GM21737 (cell line): ENCODE measurements around the gene NTNG1.
"Not testable (repeated sequence)": the region's sequence is repeated elsewhere in the genome, so short reads cannot be mapped to it uniquely, and the experiment has no call there.

Experiments
- ATAC-seq: cut with Tn5 transposase; IDR thresholded peaks from one replicate; pipeline ENCODE4 v1.9.1; 2021; ENCODE audit warnings: mild to moderate bottlenecking, moderate library complexity; ENCODE audit not compliant: unreplicated experiment

The NTNG1 gene

GRCh38 chr1:107142140-107142542, 1.3 kb downstream of the NTNG1 start:
- ATAC-seq: no peak

DNA sequence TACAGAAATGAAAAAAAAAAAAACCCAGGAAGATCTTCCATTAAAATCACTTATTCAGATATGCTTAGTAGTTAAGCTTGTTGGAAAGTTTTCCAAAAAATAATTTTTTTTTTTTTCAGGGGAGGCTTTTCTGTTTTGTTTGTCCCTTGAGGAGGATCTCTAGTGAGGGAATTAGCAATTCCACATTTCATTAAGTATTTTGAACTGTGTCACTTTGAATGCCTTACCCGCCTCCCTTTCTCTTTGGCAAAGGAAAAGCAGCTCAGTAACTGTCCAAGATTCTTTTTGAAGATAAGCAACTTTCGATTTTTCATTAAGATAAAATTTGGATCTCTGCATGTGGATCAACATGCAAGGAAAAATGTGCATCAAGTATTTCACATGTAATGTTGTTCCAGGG, 1.8 kb downstream of the NTNG1 start:
- no peak for ATAC-seq

GRCh38 chr1:107145637-107146036, 4.8 kb downstream of the NTNG1 start:
- no peak for ATAC-seq

GRCh38 chr1:107147843-107148242, 7.0 kb downstream of the NTNG1 start:
- ATAC-seq: no peak

DNA sequence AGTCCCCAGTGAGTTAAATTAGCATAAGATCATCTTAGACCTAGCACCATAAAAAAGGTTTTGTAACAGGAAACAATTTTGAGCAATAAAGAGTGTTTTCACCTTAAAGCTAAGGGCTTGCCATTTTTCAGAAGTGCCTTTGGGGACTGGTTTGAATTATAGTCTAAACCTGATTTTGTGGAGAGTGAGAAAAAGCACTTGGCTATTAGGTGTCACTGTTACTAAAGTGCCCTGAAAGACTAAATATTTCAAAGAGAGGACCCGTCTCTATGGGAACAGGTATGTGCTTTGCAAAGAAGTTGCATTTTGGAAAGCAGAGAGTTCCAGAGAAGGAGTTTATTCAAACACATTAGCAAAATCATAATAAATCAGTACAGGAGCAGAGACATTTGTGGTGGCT, 9.1 kb downstream of the NTNG1 start:
- ATAC-seq: no peak

DNA sequence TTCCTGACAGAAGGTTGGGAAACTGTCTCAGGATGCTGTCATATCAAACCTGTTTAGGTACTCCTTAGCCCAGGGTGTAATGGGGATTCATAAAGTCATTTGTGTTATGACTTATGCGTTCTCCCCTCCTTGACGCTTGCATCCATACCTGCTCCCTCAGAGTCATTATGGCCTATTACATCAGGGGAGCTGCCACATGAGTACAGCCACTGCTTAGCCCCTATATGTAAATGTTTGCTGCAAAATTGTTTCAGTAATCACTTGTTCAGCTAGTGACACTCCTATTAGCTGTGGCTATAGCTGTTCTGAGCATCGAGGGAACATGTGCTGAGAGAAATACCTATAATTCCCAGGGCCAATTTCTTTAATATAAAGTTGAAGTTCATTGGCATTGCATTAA, 10.5 kb downstream of the NTNG1 start:
- ATAC-seq: no peak

DNA sequence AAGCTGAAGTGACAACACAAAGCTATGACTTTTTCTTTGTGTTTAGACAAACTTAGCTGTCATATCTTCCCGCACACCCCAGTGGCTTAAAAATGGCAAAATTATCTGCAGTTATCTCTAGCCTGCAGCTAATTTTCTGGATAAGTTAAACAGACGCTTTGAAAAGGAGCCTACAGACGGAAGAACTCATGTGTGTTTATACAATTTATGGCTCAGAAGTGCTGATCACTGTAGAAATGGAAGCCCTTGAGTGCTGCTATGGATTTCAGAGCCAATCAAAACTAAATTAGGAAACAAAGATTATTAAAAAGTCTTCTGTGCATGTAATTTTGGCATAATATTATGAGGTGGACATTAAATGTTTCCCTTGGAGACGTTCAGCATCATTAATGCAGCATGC, 11.6 kb downstream of the NTNG1 start:
- no peak for ATAC-seq

DNA sequence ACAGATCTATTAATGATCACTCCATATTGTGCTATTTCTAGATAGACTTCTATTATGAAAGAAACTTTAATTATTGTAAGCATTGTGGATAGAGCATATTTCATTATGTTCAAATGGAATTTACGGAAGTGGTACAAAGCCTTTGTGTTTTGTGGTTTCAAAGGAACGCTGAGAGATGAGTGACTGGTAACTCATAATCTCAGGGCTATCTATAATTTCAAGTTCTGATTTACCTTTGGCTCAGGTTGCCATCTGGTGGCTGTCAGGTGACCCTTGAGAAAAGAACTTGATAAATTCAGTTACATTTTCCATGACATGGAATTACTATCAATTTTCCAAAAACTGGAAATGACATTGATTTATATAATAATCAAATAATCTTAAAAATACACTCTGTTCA, 12.2 kb downstream of the NTNG1 start:
- ATAC-seq: no peak

DNA sequence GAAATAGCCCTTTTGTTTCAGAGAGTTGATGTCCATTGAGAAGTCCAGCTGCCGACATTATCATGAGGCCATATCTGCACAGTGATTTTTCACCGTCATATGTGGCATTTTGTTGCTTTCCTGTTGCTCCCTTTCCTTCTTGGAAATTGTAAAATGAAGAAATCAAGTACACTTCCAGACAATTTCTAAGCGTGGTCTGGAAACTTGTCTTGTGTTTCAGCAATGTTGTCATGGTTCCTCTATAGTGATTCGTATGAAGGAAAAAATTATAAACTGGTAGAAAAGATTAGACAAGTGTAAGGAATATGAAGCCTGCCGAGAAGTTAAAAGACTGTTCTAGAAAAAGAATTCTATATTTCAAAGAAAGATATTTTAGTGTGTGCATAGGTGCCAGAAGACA, 17.7 kb downstream of the NTNG1 start:
- ATAC-seq: no peak

- no peak for ATAC-seq
These were observed 18.2 kb downstream of the NTNG1 start for GRCh38 chr1:107158991-107159390.

DNA sequence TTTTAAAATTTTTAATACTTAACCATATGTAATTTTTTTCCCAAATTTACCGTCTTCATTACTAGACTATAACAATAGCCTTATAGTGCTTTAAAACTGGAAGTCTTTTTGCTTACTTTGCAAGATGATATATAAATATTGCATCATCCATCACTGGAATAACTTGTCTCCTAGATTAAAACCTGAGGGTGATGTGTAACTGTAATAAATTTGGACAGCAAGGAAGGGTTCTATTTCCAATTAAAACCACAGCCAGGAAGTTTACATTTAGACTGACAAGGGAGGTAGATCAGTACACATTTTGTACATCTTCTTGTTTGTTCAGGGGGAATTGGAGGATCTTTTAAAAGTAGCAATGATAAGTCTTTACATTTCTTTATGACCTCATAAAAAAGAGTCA, 21.9 kb downstream of the NTNG1 start:
- no peak for ATAC-seq

- ATAC-seq: not testable (repeated sequence)
These were observed 24.1 kb downstream of the NTNG1 start for GRCh38 chr1:107164901-107165300.

- ATAC-seq: no peak
These were observed 28.8 kb downstream of the NTNG1 start for GRCh38 chr1:107169615-107170014.

DNA sequence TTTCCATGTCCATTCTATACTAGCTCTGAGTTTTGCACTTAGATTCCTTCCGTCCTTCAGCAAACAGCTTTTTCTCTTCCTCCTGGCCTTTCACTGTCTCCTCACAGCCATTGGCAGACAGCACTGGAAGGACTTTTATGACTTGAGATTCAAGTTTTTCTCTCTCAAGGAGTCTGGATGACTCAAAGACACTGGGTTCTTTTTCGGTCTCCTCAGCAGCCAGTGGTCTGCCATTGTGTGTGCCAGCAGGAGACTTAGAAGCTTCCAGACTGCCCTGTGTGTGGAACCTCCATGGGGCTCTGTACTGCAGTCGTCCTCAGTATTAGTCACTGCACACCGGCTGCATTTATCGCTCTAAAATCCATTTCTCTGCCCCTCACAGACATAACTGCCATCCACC, 30.5 kb downstream of the NTNG1 start:
- no peak for ATAC-seq

DNA sequence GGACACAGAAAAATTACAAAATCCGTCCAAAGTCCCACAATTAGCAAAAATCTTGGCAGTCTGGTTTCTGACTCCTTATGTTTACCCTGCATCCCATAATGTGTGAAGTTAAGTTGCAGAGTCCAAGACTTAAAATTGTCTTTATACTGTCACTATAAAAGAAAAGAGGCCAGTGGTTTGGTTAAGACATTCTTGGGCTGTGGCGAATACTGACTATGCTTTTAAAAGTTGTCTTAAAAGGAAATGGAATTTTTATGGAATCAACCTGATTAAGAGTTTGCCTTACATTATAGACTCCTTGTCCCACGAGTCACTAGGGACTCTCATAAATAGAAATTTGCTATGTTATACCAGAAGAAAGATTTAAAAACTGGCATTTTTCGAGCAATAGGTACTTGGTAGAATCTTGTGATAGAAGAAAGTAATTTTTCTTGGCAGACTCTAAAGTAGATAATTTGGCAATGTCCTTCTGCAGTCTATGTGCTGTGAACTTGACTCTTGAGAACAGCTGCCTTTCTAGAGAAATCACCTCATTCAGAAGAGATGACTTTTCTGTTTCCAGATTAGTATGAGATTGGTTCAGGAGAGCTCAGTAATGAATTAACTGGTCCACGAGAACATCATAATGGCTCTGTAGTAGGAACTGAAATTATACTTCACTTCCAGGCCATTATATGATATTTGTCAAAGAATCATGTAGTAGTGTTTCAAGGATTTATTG, 31.8 kb downstream of the NTNG1 start:
- ATAC-seq: no peak

DNA sequence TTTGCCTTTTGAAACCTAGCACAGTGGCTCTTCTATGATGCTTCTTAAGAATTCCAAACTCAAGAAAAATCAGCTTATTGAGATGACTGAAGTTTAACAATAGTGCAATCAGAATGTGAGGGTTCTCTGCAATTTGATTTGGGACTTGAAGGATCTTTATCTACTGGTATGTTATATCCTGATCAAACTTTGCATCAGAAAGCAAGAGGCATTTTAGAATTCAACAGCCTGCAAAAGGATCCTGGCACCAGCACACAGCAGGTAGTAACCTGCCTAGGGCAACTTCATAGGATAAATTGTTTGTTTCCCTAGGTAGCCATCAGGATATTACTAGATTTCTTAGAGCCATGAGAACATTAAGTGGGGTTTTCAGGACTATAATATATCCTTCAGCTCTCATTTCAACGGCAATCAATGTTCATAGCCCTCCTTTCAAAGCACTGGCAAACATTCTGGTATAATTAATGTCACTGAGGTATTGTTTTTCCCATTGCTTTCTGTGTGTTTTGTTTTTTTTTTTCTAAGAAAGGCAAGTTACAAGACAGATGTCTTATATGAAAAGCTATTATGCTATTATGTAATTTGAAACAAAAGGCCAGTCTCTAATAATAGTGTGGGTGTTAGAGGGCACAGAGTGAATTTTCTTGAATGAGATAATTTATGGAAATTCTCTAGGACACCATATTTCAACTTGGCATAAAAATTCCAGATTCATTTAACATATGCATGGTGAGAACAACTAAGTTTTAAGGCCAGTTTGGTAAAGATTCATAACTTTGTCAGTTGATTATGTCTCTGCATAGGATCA, 34.5 kb downstream of the NTNG1 start:
- no peak for ATAC-seq

- ATAC-seq: no peak
These were observed 40.6 kb downstream of the NTNG1 start for GRCh38 chr1:107181253-107181969.

- ATAC-seq: no peak
These were observed 42.2 kb downstream of the NTNG1 start for GRCh38 chr1:107183011-107183410.

DNA sequence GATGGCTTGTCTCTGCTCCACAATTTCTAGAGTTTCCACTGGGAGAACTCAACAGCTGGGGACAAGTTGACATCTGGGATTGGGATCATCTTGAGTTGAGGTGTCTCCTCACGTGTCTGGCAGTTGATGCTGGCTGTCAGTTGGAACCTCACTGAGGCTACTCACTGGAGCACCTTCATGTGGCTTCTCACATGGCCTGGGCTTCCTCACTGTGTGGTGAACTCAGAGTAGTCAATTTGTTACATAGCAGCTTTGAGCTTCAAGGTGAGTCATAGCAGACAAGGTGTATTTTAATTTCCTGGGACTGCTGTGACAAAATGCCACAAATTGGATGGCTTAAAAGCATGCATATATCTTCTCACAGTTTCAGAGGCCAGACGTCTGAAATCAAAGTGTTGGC, 44.0 kb downstream of the NTNG1 start:
- ATAC-seq: no peak

DNA sequence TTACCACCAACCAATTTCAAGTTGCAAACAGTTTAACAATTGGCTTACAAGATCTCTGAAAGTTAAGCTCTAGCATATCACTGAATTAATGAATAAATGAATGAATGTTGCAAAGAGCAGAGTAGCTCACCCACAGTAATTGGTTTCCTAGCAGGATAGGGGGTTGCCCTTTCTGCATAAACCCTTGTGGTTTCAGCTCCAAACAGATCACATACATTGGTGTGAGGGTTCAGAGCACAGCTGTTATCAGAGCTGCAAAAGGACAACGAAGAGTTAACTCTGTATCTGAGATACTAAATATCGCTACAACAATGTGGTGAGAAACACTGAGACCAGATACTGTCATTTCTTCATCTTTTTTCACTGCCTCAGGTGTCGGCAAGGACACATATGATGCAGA, 46.6 kb downstream of the NTNG1 start:
- no peak for ATAC-seq

DNA sequence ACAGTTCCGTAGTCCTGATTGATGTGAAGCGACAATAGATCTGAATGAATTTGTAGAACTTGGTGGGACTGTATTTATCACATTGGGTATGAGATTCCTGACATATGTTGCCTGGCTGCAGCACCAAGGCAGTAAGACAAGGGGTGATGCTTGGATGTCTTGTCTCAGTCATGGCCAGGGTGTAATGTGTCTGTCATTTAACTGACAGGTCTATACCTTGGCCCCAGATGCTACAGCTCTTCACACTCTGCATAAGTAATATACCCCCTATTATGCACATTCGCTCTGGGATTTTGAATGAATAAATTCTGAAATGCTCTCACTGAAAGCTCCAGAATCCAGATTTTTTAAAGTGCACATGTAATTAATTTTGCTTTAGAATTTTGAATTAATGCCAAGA, 47.3 kb downstream of the NTNG1 start:
- ATAC-seq: no peak

- ATAC-seq: no peak
These were observed 53.5 kb downstream of the NTNG1 start for GRCh38 chr1:107194380-107194779.
